GM12801 (cell line): Measurements from ENCODE around the gene CDIP1.

Experiments
- CTCF ChIP-seq: IDR thresholded peaks from one replicate; pipeline ENCODE4 v1.5.1; 2011; ENCODE audit warnings: control low read depth; ENCODE audit not compliant: insufficient read length; ENCODE audit errors: extremely low read depth

CDIP1 gene

DNA sequence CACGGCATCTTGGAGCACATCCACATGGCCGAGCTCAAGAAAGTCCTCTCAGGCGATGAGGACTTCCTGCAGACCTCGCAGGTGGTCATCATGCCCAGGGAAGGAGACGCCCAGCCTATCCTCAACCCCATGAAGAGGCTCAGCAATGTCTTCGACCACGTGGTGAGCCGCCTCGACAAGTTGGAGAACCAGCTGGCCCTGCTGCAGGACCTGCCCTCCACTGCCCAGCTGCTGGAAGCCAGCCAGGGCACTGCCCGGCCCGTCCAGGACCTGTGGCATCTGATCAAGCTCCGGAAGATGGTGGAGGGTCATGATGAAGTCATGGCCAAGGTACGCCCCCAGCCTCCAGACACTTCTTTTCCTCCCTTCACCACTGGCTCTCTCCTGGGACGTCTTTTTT lies 18.0 kb upstream of the CDIP1 start:
- TF ChIP-seq CTCF, result no peak

GRCh38 chr16:4556112-4556511 lies 17.5 kb upstream of the CDIP1 start, which contains the start of gene C16orf96:
Gene C16orf96 (plus strand): TSS chr16:4556340. CDS start chr16:4556490, 150 bp downstream.
- TF ChIP-seq CTCF, result no peak

GRCh38 chr16:4552541-4552940 lies 14.0 kb upstream of the CDIP1 start:
- no peak for TF ChIP-seq CTCF

DNA sequence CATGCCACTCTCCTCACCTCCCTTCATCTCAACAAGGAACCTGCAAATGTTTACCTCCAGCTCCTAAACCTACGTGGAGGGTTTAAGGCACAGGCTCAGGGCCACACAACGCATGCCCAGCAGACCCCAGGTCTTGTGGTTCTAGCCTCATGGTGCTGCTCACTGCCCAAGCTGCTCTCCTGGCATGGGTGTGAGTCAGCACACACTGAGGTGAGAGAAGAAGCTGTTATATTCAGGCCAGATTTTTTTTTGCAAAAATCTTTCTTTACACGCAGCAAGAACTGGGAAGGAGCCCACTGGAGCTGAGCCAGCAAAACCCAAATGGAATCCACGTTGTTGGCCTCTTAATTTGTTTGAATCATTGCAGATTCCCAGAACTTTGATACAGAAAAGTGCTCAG lies 12.0 kb upstream of the CDIP1 start:
- no peak for TF ChIP-seq CTCF

DNA sequence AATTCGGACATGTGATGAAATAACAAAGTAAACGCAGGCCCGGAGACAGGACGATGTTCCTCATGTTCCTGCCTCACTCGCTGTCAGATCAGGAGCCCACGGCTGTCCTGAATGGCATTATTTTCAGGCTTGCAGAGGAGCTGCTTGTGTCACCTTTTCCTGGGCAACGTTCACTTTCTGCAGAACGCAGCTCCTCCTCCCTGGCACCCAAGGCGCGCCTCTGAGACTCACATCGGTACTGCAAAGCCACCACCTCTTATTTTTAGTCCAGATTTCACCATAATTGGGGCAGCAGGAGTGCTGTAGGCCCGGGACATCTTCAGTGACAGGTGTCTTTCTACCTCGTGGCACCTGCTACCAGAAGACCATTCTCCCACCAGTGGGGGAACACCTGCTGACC lies 9.6 kb upstream of the CDIP1 start:
- TF ChIP-seq CTCF, result no peak

- TF ChIP-seq CTCF, result no peak
Observed at GRCh38 chr16:4544473-4544872, 5.9 kb upstream of the CDIP1 start.

- no peak for TF ChIP-seq CTCF
Observed at GRCh38 chr16:4539716-4540284, 1.2 kb upstream of the CDIP1 start.
